ENCODE measurements around the gene PHYKPL.
"Not testable (repeated sequence)": the region's sequence is repeated elsewhere in the genome, so short reads cannot be mapped to it uniquely, and the experiment has no call there.

The PHYKPL gene

GRCh38 chr5:178205749-178206047, 26.9 kb downstream of the PHYKPL start:
- no peak for FAIRE-seq

GRCh38 chr5:178204935-178205748, 27.5 kb downstream of the PHYKPL start:
- no peak for FAIRE-seq

- peak; percentile 87 for FAIRE-seq
Observed at GRCh38 chr5:178204182-178204934, 28.2 kb downstream of the PHYKPL start, which contains the start of gene HNRNPAB. TSS of gene HNRNPAB (plus strand) at chr5:178204533. CDS start at chr5:178204838, 305 bp downstream.

GRCh38 chr5:178203670-178204181, 28.9 kb downstream of the PHYKPL start:
- FAIRE-seq: no peak

DNA sequence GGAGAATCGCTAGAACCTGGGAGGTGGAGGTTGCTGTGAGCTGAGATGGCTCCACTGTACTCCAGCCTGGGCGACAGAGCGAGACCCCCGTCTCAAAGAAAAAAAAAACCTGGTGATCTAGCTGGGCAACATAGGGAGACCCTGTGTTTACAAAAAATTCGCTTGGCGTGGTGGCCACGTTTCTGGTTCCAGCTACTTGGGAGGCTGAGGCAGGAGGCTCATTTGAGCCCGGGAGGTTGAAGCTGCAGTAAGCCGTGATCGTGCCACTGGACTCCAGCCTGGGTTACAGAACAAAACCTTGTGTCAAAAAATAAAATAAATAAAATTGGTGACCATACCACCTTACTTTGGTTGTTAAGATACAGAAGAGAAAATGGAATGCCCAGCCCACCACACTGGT, 30.1 kb downstream of the PHYKPL start:
- no peak for FAIRE-seq

DNA sequence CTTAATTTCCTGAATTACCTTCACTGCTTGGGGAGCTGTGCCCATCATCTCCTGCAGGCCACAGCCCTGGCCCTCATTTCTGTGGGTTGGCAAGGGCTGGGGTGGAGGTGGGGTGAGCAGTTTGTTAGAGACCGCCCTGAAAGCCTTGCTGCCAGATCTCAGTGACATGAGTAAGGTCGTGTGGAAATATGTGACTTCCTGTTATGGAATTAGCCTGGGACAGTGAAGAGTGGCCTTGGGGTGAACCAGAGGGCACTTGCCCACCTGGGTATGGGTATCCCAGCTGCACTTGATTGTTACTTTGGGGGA, 30.7 kb downstream of the PHYKPL start:
- FAIRE-seq: no peak

DNA sequence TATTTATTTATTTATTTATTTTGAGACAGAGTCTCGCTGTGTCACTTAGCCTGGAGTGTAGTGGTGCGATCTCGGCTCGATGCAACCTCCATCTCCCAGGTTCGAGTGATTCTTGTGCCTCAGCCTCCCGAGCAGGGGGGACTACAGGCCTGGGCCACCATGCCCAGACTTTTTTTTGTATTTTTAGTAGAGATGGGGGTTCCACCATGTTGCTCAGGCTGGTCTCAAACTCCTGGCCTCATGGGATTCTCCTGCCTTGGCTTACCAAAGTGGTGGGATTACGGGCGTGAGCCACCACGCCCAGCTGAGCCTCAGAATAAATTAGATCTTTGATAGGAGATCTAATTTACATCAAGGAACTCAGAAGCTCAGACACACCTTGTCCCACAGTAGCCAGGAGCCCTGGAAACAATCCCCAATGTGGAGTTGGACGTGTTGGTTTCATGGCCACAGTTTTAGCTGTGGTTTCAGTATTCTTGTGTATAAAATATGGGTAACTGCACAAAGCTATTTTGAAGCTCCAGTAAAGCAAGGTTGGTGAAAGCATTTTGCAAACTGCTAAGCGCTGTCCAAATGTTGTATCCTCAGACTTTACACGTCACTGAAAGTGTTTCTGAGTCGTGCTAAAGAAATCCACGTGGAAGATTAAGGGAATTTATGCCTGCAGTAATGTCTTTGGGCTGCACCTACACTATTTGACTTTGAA, 31.2 kb downstream of the PHYKPL start:
- no peak for FAIRE-seq

GRCh38 chr5:178199581-178200434, 32.8 kb downstream of the PHYKPL start:
- no peak for FAIRE-seq

GRCh38 chr5:178198706-178199105, 33.9 kb downstream of the PHYKPL start:
- FAIRE-seq: no peak

GRCh38 chr5:178198151-178198550, 34.5 kb downstream of the PHYKPL start:
- FAIRE-seq: not testable (repeated sequence)

GRCh38 chr5:178196986-178197385, 35.6 kb downstream of the PHYKPL start:
- FAIRE-seq: no peak

DNA sequence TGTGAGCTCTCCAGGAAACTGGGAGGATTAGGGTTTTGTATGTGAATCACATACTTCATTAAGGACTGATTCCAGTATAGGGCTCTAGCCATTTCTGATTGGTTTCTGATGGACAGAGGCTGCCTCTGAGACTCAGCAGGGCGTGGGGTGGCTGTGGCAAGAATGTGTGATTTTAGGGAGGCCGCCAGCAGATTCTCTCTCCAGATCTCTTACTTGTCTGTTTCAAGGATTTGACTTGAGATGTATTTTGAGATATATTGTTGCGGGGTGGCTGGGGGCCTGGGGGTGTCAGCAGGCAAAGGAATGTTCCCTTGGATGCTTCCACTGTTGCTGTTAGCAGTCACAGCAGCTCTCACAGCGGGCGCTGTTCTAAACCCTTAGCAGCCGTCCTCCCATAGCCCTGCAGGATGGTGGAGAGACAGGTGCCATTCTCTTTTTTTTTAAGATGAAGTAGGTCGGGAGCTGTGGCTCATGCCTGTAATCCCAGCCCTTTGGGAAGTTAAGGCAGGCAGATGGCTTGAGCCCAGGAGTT, 36.3 kb downstream of the PHYKPL start:
- no peak for FAIRE-seq

GRCh38 chr5:178194026-178194425, 38.6 kb downstream of the PHYKPL start:
- FAIRE-seq: no peak

DNA sequence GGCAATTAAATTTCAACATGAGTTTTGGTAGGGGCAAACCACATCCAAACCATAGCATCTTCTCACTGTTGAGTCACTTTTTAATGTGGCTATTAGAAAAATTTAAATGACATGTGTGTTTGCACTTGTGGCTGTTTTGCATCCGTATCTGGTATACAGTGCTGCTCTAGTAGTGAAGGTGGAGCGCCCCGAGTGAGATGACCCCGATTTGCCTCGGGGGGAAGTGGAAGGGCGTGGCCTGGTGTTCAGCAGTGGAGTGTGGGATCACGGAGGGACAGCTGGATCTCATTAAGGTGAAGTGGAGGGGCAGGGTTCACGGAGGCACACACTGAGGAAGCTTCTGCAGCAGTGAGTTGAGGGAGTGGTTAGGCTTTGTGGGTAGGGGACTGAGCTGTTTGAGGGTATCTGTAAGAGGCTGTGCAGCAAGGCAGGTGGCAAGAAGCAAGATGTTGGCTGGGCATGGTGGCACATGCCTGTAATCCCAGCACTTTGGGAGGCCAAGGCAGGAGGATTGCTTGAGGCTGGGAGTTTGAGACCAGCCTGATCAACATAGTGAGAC, 39.3 kb downstream of the PHYKPL start:
- FAIRE-seq: no peak

DNA sequence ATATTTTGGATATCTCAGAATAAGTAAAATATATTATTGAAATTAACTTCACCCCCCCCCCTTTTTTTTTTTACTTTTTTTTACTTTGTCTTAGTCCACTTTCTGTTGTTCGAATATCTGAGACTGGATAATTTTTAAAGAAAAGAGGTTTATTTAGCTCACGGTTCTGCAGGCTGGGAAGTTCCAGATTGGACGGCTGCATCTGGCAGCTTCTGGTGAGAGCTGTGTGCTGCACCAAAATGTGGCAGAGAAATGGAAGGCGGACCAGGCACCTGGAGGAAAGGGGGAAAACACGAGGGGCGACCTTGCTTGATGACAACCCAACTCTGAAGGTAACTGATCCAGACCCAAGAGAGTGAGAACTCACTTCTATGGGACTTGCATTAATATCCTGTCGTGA, 39.8 kb downstream of the PHYKPL start:
- no peak for FAIRE-seq

GRCh38 chr5:178192244-178192643, 40.4 kb downstream of the PHYKPL start:
- FAIRE-seq: no peak

DNA sequence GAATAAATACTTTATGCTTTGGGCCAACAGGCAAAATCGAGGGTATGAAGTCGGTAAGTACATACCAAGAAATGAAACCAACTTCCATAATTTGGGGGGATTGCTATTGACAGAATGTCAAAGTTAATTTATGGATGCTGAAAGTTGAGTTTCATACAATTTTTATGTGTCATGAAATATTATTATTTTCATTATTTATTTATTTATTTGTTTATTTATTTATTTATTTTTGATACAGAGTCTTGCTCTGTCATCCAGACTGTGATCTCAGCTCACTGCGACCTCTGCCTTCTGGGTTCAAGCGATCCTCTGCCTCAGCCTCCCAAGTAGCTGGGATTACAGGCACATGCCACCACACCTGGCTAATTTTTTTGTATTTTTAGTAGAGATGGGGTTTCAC, 40.9 kb downstream of the PHYKPL start:
- no peak for FAIRE-seq

GRCh38 chr5:178189433-178189832, 43.2 kb downstream of the PHYKPL start:
- no peak for FAIRE-seq

DNA sequence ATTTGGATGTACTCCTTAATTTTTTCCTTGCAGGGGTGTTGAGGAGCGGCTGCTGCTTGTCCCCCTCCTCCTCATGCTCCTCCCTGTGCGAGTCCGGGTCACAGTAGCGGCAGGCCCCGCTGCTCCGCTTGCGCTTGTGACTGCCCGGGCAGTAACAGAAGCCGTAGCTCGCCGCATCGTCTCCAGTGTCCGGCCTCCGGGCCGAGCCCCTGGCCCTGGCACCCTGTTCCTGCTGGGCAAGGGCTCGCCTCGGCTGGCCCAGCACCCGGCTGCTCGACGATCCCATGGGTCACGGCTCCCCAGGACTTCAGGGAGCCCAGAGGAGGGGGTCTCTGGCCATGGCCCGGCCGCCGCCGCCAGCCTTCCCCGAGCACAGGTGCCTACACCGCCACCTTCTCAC, 45.6 kb downstream of the PHYKPL start, which contains the start of gene GMCL2:
GMCL2 (minus strand) TSS at position 358 of the 400 bp plus-strand sequence; CDS start at position 286, 72 bp downstream.
- FAIRE-seq: no peak

DNA sequence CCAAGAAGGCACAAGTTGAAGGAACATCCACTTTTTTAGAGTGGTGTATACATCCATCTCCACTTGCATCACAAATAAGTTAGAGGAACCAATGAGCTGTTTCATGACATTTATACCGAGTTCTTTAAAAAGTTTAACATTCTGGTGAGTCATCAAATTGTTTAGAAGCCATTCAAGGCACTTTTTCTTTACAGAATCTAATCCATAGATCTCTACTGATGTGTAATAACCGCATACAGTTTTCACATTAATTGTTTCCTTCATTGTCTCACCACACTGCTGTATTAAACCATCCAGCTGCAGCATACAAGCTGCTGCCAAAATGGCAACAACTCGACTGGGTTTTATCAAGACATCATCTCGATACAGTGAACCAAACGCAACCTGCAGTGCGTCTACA, 46.2 kb downstream of the PHYKPL start:
- FAIRE-seq: no peak

- no peak for FAIRE-seq
Observed at GRCh38 chr5:178182158-178182876, 50.3 kb downstream of the PHYKPL start.
